DMS79 treated with DMSO at 0.1 percent for 48 hours (cell line): Measurements from ENCODE around the gene ABCG8.

Experiments
- DNase-seq: peaks from one replicate; lab custom pipeline; 2025; lab: John Stamatoyannopoulos, UW

Gene ABCG8

DNA sequence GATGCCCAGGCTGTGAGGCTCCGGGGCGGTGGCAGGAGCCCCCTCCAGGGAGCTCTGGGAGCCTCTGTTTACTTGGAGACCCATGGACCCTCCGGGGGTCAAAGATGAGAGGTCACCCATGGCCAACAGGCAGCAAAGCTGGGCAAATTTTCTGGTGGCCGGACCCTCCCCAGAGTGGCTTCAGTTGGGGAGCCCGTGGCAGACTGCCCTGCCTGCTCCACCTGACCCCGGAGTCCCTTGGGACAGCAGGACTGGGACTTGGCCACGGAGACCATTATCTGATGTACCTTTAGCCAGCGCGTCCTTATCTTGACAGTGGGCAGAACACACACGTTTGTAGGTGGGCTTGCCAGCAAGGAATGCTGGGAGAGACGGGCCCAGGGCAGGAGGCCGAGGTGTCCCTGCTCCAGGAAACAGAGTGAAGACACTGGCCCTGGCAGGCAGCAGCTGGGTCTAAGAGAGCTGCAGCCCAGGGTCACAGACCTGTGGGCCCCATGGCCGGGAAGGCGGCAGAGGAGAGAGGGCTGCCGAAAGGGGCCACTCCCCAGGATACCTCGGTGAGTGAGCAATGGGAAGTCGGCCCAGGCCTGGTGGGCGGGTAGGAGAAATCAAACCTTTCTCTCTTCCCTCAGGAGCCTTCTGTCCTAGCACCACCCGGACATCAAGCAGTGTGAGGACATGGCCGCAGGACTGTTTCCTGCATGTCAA lies at the start of gene ABCG8, which contains the start of gene ABCG5:
TSS of gene ABCG8 (plus strand) at position 412 of the 708 bp plus-strand sequence. CDS start at position 495, 83 bp downstream.
TSS of gene ABCG5 (minus strand) at position 280 of the 708 bp plus-strand sequence. CDS start at position 120, 160 bp downstream.
- DNase-seq, result no peak

DNA sequence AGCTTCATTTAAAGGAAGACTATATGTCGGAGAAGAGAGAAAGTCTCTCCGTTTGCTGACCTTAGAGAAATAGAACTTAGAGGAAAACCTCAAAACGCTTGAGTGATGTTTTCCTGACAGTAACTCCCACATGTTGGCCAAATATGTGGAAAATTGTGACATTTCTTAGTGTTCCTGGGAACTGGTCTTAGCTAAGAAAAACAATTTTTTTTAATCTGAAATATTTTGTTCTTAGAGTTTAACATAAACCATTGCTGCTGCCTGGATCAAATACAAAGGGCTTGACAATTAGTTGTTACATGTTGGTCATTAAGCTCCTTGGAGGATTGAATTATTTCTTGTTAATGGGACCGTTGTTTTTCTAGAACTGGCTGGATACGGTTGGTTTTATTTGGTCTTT lies 48.6 kb upstream of the ABCG8 start:
- no peak for DNase-seq

GRCh38 chr2:43791035-43791765 lies 47.6 kb upstream of the ABCG8 start:
- no peak for DNase-seq

DNA sequence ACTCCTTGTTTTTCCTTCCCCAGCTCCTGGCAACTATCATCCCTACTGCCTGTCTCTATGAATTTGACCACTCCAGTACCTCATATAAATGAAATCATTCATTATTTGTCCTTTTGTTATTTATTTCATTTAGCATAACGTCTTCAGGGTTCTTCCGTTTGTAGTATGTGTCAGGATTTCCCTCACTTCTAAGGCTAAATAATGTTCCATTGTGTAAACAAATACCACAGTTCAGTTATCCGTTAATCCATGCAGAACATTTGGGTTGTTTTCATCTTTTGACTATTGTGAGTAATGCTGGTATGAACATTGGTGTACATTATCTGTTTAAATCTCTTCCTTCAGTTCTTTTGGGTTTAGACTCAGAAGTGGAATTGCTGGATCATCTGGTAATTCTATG lies 46.1 kb upstream of the ABCG8 start:
- no peak for DNase-seq

GRCh38 chr2:43794956-43795355 lies 43.8 kb upstream of the ABCG8 start:
- no peak for DNase-seq

DNA sequence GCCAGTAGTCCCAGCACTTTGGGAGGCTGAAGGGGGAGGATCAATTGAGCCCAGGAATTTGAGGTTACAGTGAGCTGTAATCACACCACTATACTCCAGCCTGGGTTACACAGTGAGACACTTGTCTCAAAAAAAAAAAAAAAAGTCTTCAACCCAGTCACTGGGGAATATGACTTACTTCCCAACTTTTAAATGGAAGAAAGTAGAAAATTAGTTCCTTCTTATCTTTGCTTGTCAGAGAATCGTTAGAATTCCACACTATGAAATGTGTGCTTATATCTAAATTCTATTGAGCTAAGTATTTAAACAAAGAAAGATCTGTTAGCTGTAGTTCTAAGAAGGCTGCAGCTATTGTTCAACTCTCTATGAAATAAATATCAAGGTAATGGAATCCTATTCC lies 42.6 kb upstream of the ABCG8 start:
- DNase-seq, result no peak

DNA sequence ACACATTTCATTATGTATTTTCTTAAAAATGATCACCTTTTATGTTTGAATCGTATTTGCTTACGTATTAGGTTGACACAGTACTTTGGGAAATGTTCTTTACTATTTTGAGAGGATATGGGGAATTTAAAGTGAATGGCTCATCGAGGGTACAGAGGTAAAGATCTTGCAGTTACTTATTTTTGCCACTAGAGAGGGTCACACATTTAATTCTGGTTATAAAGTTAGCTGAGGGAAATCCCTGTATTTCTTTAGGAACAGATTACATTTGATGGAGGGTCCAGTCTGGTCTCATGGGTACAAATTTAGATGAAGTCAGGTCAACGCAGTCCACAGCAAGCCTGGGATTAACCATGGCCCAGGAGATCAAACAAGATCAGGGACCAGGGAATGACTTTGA lies 40.5 kb upstream of the ABCG8 start:
- no peak for DNase-seq

GRCh38 chr2:43800894-43801293 lies 37.9 kb upstream of the ABCG8 start:
- no peak for DNase-seq

GRCh38 chr2:43802135-43802534 lies 36.6 kb upstream of the ABCG8 start:
- no peak for DNase-seq

DNA sequence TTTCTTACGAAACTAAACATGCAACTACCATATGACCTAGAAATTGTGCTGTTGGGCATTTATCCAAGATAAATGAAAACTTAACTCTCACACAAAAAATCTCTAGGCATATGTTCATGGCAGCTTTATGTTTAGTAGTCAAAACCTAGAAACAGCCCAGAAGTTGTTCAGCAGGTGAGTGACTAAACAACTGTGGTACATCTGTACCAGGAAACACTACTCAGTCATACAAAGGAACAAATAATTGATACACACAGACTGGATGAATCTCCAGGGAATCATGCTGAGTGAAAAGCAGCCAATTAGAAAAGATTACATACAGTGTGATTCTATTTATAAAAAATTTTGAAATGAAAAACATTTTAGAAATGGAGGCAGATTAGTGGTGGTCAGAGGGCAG lies 35.7 kb upstream of the ABCG8 start:
- DNase-seq, result no peak

GRCh38 chr2:43806719-43807031 lies 32.1 kb upstream of the ABCG8 start:
- DNase-seq, result no peak

DNA sequence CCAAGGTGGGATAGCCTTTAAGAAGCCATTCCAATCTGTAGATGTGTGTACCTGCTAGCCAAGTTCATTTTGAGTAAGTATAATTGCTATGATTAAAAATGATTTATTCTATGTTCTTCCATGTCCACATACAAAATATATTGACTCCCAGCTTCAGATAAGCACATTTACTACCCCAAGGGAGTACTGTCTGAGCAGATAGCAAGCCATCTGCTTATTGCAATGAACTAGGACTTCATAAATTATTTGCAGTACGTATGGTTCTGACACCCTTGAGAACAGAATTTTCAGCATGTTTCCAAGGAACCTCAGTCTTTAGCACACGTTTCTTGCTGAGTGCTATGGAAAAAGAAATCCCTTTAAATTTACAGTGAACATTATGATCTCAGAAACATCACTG lies 28.3 kb upstream of the ABCG8 start:
- no peak for DNase-seq

DNA sequence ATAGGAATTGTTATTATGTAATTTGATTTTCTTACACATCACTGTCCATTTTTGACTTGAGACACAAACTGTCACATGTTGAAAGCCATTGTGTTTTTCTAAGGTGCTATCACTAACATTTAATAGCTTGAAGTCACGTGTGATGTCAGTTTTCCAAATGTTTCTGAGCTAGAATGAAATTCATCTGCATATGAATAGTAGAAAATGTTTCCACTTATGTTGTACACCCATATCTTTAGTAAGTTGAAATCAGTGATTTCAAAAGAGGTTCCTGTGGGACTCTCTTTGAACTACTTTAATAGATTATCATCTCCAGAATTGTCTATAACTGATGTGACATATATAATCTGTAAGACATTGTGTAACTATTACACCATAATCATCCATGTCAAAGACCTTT lies 27.9 kb upstream of the ABCG8 start:
- no peak for DNase-seq

GRCh38 chr2:43812006-43812405 lies 26.8 kb upstream of the ABCG8 start:
- DNase-seq, result no peak

- no peak for DNase-seq
Measured at GRCh38 chr2:43812947-43813346, 25.8 kb upstream of the ABCG8 start.

DNA sequence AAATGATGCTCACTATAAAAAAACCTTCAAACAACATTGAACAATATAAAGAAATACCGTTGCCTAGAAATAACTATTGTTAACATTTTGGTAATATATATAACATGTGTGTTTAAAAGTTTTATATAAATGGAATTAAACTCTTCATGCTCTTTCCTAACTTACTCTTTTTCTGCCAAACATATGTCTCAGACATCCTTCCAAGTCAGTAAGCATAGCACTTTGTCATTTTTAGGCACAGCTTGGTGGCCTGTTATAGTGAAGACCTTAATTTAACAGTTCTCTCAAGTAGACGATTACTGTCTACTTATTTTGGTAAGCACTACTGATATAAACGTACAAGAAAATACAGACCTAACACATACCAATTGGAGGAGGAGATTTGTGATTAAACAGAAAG lies 24.1 kb upstream of the ABCG8 start:
- no peak for DNase-seq

DNA sequence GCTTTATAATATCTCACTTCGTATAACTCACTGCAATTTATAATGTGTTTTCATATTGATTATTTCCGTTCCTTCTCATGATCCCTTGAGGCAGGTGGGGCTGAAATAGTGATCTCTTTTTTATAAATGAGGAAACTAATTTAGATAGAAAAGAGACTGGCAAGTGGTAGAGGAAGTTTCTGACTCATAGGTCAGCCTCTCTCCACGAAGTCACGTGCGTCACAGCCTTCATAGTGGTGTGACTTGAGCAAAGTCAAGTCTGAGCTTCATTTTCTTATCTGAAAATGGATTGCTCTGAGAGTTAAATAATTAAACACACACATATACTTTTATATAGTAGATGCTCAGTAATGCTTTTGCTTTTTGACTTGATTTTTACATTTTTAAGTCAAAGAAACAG lies 20.0 kb upstream of the ABCG8 start:
- DNase-seq, result no peak

GRCh38 chr2:43819491-43820163 lies 19.1 kb upstream of the ABCG8 start:
- no peak for DNase-seq

DNA sequence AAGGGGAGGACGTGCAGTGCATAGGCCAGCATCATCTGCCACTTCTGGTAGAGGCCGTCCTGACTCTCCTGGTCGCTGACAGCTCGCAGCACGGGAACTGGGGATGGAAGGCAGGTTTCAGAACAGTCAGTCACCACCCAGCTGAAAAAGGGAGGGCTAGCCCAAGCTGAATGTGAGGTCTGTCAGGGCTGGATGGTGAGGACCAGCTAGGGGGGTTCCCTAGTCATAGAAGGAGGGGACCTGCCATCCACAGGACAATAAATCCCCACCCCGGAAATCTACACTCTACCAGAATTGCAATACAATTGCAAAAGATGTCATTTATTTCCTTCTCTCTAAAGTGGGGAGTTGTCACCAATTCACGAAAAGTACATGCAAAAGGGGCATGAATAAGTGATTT lies 15.9 kb upstream of the ABCG8 start:
- DNase-seq, result no peak

- no peak for DNase-seq
Measured at GRCh38 chr2:43823751-43824150, 15.0 kb upstream of the ABCG8 start.

- no peak for DNase-seq
Measured at GRCh38 chr2:43824512-43824911, 14.3 kb upstream of the ABCG8 start.

DNA sequence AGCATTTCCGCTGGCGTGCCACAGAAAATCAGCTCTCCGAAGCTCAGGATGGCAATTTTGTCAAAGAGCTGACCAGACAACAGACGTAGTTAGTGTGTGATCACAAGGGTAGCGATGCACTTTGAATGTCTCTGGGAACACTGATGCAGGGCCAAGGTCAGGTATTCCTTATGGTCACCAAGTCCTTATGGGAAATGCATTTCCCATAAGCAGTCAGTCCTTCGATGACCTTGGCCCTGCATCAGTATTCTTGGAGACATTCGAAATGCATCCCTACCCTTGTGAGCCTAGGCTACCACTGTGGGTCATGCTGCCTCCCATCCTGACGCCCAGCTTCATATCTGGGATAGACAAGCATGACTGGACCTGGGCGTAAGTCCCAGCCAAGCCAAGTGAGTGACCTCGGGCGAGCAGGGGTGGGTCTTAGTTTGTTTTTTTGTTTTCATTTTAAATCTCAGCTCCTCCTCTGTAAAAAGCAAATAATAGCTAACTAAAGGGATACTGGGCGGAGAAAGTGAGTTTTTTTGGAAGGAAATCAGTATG lies 13.7 kb upstream of the ABCG8 start:
- DNase-seq, result no peak

DNA sequence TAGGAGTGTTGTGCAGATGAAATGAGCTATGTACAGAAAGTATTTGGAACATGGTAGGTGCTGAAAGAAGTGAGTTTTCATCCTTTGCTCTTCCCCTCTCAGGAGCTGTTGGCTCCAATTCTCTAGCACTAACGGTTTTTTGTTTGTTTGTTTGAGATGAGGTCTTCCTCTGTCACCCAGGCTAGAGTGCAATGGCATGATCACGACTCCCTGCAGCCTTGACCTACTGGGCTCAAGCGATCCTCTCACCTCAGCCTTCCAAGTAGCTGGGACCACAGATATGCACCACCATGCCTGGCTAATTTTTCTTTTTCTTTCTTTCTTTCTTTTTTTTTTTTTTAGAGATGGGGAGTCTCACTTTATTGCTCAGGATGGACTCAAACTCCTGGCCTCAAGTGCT lies 12.9 kb upstream of the ABCG8 start:
- DNase-seq, result no peak
